Camera-type eye (tissue), 1 donor: ENCODE data around the gene CHST9. TPM values are rescaled to one million over a fixed set of nuclear protein-coding genes. Genes with fewer than 3 reads are reported as not detected.

ENCODE experiments used
- total RNA-seq: library from RNA; depleted of rRNA; stranded (reverse); fragments of >200 nt; gene quantifications from one replicate; pipeline ENCODE4 v1.2.3, GENCODE V29; 2014

Gene CHST9
- total RNA-seq: 3.8 TPM

GRCh38 chr18:27185025-27185763 is at the start of gene CHST9:
Gene CHST9, minus strand, starts transcription at chr18:27185308. Its CDS starts 42,499 bp downstream, at chr18:27142809.

GRCh38 chr18:26865557-26865956 is 319.6 kb downstream of the CHST9 start, which contains the start of gene AQP4:
Gene AQP4, minus strand, starts transcription at chr18:26865707. Its CDS starts 18 bp downstream, at chr18:26865689.

